WERI-Rb-1 (cell line): ENCODE data around the gene ATXN7.

Experiments
- DNase-seq: peaks from one replicate; pipeline ENCODE4 v3.0.0-alpha.2; 2020
- H3K27ac ChIP-seq: fragments of 250-450 bp; sonication (Bioruptor Pico); 2 replicates; pipeline ENCODE4 v1.5.1; 2020; ENCODE audit warnings: mild to moderate bottlenecking, moderate library complexity
- H3K27me3 ChIP-seq: fragments of 250-450 bp; sonication (Bioruptor Pico); 2 replicates; pipeline ENCODE4 v1.5.1; 2021; ENCODE audit warnings: mild to moderate bottlenecking, low read depth, moderate library complexity; ENCODE audit not compliant: insufficient read depth, severe bottlenecking
- H3K36me3 ChIP-seq: fragments of 250-450 bp; sonication (Bioruptor Pico); 2 replicates; pipeline ENCODE4 v1.5.1; 2020; ENCODE audit warnings: mild to moderate bottlenecking, moderate library complexity
- H3K4me3 ChIP-seq: 2 replicates; pipeline ENCODE4 v1.5.1; 2011; ENCODE audit warnings: low read depth, mild to moderate bottlenecking, control low read depth, low read length
- H3K9me3 ChIP-seq: fragments of 250-450 bp; sonication (Bioruptor Pico); 2 replicates; pipeline ENCODE4 v1.5.1; 2021; ENCODE audit warnings: mild to moderate bottlenecking, moderate library complexity; ENCODE audit not compliant: severe bottlenecking
- CTCF ChIP-seq: IDR thresholded peaks from 2 replicates; pipeline ENCODE4 v1.5.1; 2011; ENCODE audit warnings: low read depth, mild to moderate bottlenecking, control low read depth, inconsistent platforms, low read length

ATXN7 gene

GRCh38 chr3:63922491-63923199, 59.0 kb downstream of the ATXN7 start:
- Histone ChIP-seq H3K4me3 (no peak overlapping the region), H3K36me3 (peaks cover 33% of the 10 kb centered on the region), H3K27ac (no peak overlapping the region), H3K9me3 (no peaks in the 10 kb centered on the region), H3K27me3 (no peaks in the 10 kb centered on the region)
- DNase-seq, result no peak
- TF ChIP-seq CTCF, result no peak

- no peak for DNase-seq
- Histone ChIP-seq H3K27ac (no peak overlapping the region), H3K9me3 (no peaks in the 10 kb centered on the region), H3K27me3 (no peaks in the 10 kb centered on the region), H3K36me3 (peaks cover 26% of the 10 kb centered on the region), H3K4me3 (no peak overlapping the region)
- TF ChIP-seq CTCF, result no peak
These were observed 62.6 kb downstream of the ATXN7 start for GRCh38 chr3:63926309-63926708.

- H3K27me3 ChIP-seq, result no peaks in the 10 kb centered on the region
- no peak overlapping the region for H3K4me3 ChIP-seq
- H3K9me3 ChIP-seq, result no peaks in the 10 kb centered on the region
- H3K27ac ChIP-seq, result no peak overlapping the region
- no peak for TF ChIP-seq CTCF
- H3K36me3 ChIP-seq, result peaks cover 22% of the 10 kb centered on the region
- DNase-seq, result no peak
These were observed 64.0 kb downstream of the ATXN7 start for GRCh38 chr3:63927422-63928280.

- H3K36me3 ChIP-seq, result peaks cover 7% of the 10 kb centered on the region
- H3K27me3 ChIP-seq, result no peaks in the 10 kb centered on the region
- no peak overlapping the region for H3K4me3 ChIP-seq
- no peak overlapping the region for H3K27ac ChIP-seq
- H3K9me3 ChIP-seq, result no peaks in the 10 kb centered on the region
- DNase-seq, result peak; percentile 8
- TF ChIP-seq CTCF, result peak; percentile 27; the same call in 1 of the 2 replicates
These were observed 67.6 kb downstream of the ATXN7 start for GRCh38 chr3:63931290-63931689.

GRCh38 chr3:63932509-63933212, 69.0 kb downstream of the ATXN7 start:
- Histone ChIP-seq H3K27me3 (no peaks in the 10 kb centered on the region), H3K27ac (no peak overlapping the region)
- no peak for TF ChIP-seq CTCF

More at GRCh38 chr3:63932509-63933212, 69.0 kb downstream of the ATXN7 start:
- H3K36me3 ChIP-seq, result no peaks in the 10 kb centered on the region; the same call in 1 of the 2 replicates
- no peak overlapping the region for H3K4me3 ChIP-seq
- no peak for DNase-seq
- H3K9me3 ChIP-seq, result no peaks in the 10 kb centered on the region
